ENCODE measurements around the gene MADD.
"Not testable (repeated sequence)": the region's sequence is repeated elsewhere in the genome, so short reads cannot be mapped to it uniquely, and the experiment has no call there.

GRCh38 chr11:47334699-47335411 is 64.9 kb downstream of the MADD start:
- not testable (repeated sequence) for TF ChIP-seq EZH2 (IDR thresholded peaks at IDR 0.05; ENCODE audit: borderline replicate concordance, low read depth, low read length, poor library complexity, severe bottlenecking)
- TF ChIP-seq, protein P1, sequence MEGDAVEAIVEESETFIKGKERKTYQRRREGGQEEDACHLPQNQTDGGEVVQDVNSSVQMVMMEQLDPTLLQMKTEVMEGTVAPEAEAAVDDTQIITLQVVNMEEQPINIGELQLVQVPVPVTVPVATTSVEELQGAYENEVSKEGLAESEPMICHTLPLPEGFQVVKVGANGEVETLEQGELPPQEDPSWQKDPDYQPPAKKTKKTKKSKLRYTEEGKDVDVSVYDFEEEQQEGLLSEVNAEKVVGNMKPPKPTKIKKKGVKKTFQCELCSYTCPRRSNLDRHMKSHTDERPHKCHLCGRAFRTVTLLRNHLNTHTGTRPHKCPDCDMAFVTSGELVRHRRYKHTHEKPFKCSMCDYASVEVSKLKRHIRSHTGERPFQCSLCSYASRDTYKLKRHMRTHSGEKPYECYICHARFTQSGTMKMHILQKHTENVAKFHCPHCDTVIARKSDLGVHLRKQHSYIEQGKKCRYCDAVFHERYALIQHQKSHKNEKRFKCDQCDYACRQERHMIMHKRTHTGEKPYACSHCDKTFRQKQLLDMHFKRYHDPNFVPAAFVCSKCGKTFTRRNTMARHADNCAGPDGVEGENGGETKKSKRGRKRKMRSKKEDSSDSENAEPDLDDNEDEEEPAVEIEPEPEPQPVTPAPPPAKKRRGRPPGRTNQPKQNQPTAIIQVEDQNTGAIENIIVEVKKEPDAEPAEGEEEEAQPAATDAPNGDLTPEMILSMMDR (conservative IDR thresholded peaks at IDR 0.05; ENCODE audit: low read depth, low read length), result not testable (repeated sequence)

All from A673 (cell line).